Upper lobe of right lung (tissue), 1 donor: Measurements from ENCODE around the gene TSHZ1. TPM values are rescaled to one million over a fixed set of nuclear protein-coding genes. Genes with fewer than 3 reads are reported as not detected.

ENCODE experiments used
- ATAC-seq: fragments of 200-7000 bp; cut with Tn5 transposase; one replicate; pipeline ENCODE4 v1.9.1; 2020; ENCODE audit warnings: mild to moderate bottlenecking, moderate library complexity
- DNase-seq: peaks from one replicate; pipeline ENCODE4 v3.0.0-alpha.2; 2020
- H3K27ac ChIP-seq: fragments of 200-600 bp; one replicate; pipeline ENCODE4 v1.8.0; 2022
- H3K27me3 ChIP-seq: fragments of 200-600 bp; one replicate; pipeline ENCODE4 v1.8.0; 2022; ENCODE audit warnings: mild to moderate bottlenecking
- H3K36me3 ChIP-seq: fragments of 200-600 bp; one replicate; pipeline ENCODE4 v1.8.0; 2022
- H3K4me1 ChIP-seq: fragments of 200-600 bp; one replicate; pipeline ENCODE4 v1.8.0; 2022
- H3K4me3 ChIP-seq: fragments of 200-600 bp; one replicate; pipeline ENCODE4 v1.8.0; 2022; ENCODE audit warnings: mild to moderate bottlenecking
- H3K9me3 ChIP-seq: fragments of 200-600 bp; one replicate; pipeline ENCODE4 v1.8.0; 2022
- CTCF ChIP-seq: fragments of 200-600 bp; IDR thresholded peaks from one replicate; pipeline ENCODE4 v1.8.0; 2022; ENCODE audit warnings: antibody characterized with exemption
- intact Hi-C: fragments of 100-400 bp; cut with DNase I; formaldehyde crosslinking; loops from one replicate; pipeline ENCODE4 v1.11.0; 2022
- total RNA-seq: library from RNA; stranded (reverse); fragmentation: NEBNext Ultra II Directional; extraction: Animal tissue kit (Norgen Biotek cat#: 25700); gene quantifications from one replicate; pipeline ENCODE4 v1.2.1, GENCODE V29; 2021
- donor health status: DM: no; HTN: yes; CAD: no; lungs with severe emphysema.

The TSHZ1 gene
- total RNA-seq, 1 donor from 2014 or later, result 17.3 TPM

GRCh38 chr18:75173125-75173432, 37.5 kb upstream of the TSHZ1 start:
- intact Hi-C loops, result no loop called here
- Histone ChIP-seq H3K4me3 (no peak overlapping the region), H3K27me3 (no peaks in the 10 kb centered on the region), H3K36me3 (no peaks in the 10 kb centered on the region), H3K9me3 (no peaks in the 10 kb centered on the region), H3K4me1 (no peaks in the 10 kb centered on the region), H3K27ac (no peak overlapping the region)
- no peak for TF ChIP-seq CTCF
- ATAC-seq (peak; percentile 71), DNase-seq (no peak)

GRCh38 chr18:75173738-75174137, 36.9 kb upstream of the TSHZ1 start:
- no peaks in the 10 kb centered on the region for H3K4me1 ChIP-seq
- no peak overlapping the region for H3K27ac ChIP-seq
- no peaks in the 10 kb centered on the region for H3K27me3 ChIP-seq
- DNase-seq, result no peak
- intact Hi-C loops, result no loop called here
- no peaks in the 10 kb centered on the region for H3K36me3 ChIP-seq
- TF ChIP-seq CTCF, result no peak
- ATAC-seq, result no peak
- no peak overlapping the region for H3K4me3 ChIP-seq
- no peaks in the 10 kb centered on the region for H3K9me3 ChIP-seq

GRCh38 chr18:75176849-75177248, 33.7 kb upstream of the TSHZ1 start:
- no peaks in the 10 kb centered on the region for H3K9me3 ChIP-seq
- no peaks in the 10 kb centered on the region for H3K4me1 ChIP-seq
- no peak for TF ChIP-seq CTCF
- no peaks in the 10 kb centered on the region for H3K27me3 ChIP-seq
- intact Hi-C loops, result no loop called here
- ATAC-seq (no peak), DNase-seq (no peak)
- no peak overlapping the region for H3K27ac ChIP-seq
- no peaks in the 10 kb centered on the region for H3K36me3 ChIP-seq
- H3K4me3 ChIP-seq, result no peak overlapping the region

GRCh38 chr18:75178376-75178775, 32.2 kb upstream of the TSHZ1 start:
- H3K9me3 ChIP-seq, result no peaks in the 10 kb centered on the region
- DNase-seq (no peak), ATAC-seq (no peak)
- H3K4me3 ChIP-seq, result no peak overlapping the region
- intact Hi-C loops, result no loop called here
- no peaks in the 10 kb centered on the region for H3K4me1 ChIP-seq
- no peak overlapping the region for H3K27ac ChIP-seq
- no peak for TF ChIP-seq CTCF
- no peaks in the 10 kb centered on the region for H3K27me3 ChIP-seq
- H3K36me3 ChIP-seq, result no peaks in the 10 kb centered on the region

- ATAC-seq (no peak), DNase-seq (no peak)
- no peak overlapping the region for H3K27ac ChIP-seq
- H3K4me1 ChIP-seq, result no peaks in the 10 kb centered on the region
- TF ChIP-seq CTCF, result no peak
- no peaks in the 10 kb centered on the region for H3K9me3 ChIP-seq
- no peaks in the 10 kb centered on the region for H3K36me3 ChIP-seq
- H3K27me3 ChIP-seq, result no peaks in the 10 kb centered on the region
- H3K4me3 ChIP-seq, result no peak overlapping the region
- intact Hi-C loops, result no loop called here
Observed at GRCh38 chr18:75179819-75180600, 30.6 kb upstream of the TSHZ1 start.

GRCh38 chr18:75183524-75183923, 27.1 kb upstream of the TSHZ1 start:
- no peaks in the 10 kb centered on the region for H3K4me1 ChIP-seq

More at GRCh38 chr18:75183524-75183923, 27.1 kb upstream of the TSHZ1 start:
- Histone ChIP-seq H3K4me3 (no peak overlapping the region), H3K27ac (no peak overlapping the region), H3K27me3 (no peaks in the 10 kb centered on the region), H3K9me3 (no peaks in the 10 kb centered on the region), H3K36me3 (no peaks in the 10 kb centered on the region)
- no peak for DNase-seq
- ATAC-seq, result no peak
- intact Hi-C loops, result no loop called here
- TF ChIP-seq CTCF, result no peak
